Ovary (tissue), 9 donors: ENCODE data around the gene DENND2A. TPM values are rescaled to one million over a fixed set of nuclear protein-coding genes. Genes with fewer than 3 reads are reported as not detected.

Source experiments
- DNase-seq, 5 donors: peaks; one replicate each; pipeline ENCODE4 v3.0.0-alpha.2; 2019 to 2020
- H3K27ac ChIP-seq, 2 donors: fragments of 200-600 bp; one replicate each; pipeline versions ENCODE4 v1.5.1 to v1.8.0; 2019 to 2022
- H3K27me3 ChIP-seq: fragments of 200-600 bp; one replicate; pipeline ENCODE4 v1.8.0; 2022
- H3K36me3 ChIP-seq: fragments of 200-600 bp; sonication (generic); one replicate; pipeline ENCODE4 v1.5.1; 2019
- H3K4me1 ChIP-seq: one replicate; pipeline ENCODE4 v1.8.1; 2013; ENCODE audit warnings: mild to moderate bottlenecking, moderate library complexity; ENCODE audit not compliant: insufficient read depth
- H3K4me3 ChIP-seq: fragments of 200-600 bp; sonication (generic); one replicate; pipeline ENCODE4 v1.5.1; 2017
- H3K9me3 ChIP-seq, 2 donors: fragments of 200-600 bp in 1 of 2; sonication (generic) in 1 of 2; one replicate each; pipeline versions ENCODE4 v1.5.1 to v1.8.1; 2013 to 2019; ENCODE audit warnings: mild to moderate bottlenecking in 1 of 2, moderate library complexity in 1 of 2
- CTCF ChIP-seq, 3 donors: fragments of 450-650 bp in 2 of 3; fragments of 200-600 bp in 1 of 3; IDR thresholded peaks; one replicate each; pipeline versions ENCODE4 v1.5.1 to v1.8.0; 2016 to 2022; ENCODE audit warnings: antibody characterized with exemption in 3 of 3, mild to moderate bottlenecking in 1 of 3
- EP300 ChIP-seq: sonication (generic); formaldehyde crosslinking; IDR thresholded peaks from one replicate; pipeline ENCODE4 v1.6.1; 2017; ENCODE audit warnings: antibody characterized with exemption
- POLR2A ChIP-seq: fragments of 450-650 bp; IDR thresholded peaks from one replicate; pipeline ENCODE4 v1.6.1; 2017; ENCODE audit warnings: antibody characterized with exemption, mild to moderate bottlenecking, moderate library complexity
- WGBS, 3 donors: extraction: QIAGEN DNeasy Blood & Tissue Kit in 1 of 3; methylation state at CpG; one replicate each; pipeline versions ENCODE4 v1.1.5 to v1.1.7; 2013 to 2017; 5-methylcytosine and 5-hydroxymethylcytosine counted together
- intact Hi-C, 4 donors: fragments of 100-400 bp; cut with DNase I; formaldehyde crosslinking; loops; one replicate each; pipeline versions ENCODE4 v1.11.0 to v1.15.1; 2022 to 2023
- polyA plus RNA-seq, 2 donors: library from polyadenylated mRNA; stranded (reverse); fragments of 200-250 nt in 1 of 2; fragments of 350-450 nt in 1 of 2; fragmentation: Illumina TruSeq in 1 of 2; extraction: RNeasy Lipid Tissue Mini Kit (QIAGEN cat#74804) in 1 of 2; gene quantifications; one replicate each; pipeline ENCODE4 v1.2.3, GENCODE V29; 2013 to 2014
- total RNA-seq, 7 donors: library from RNA; depleted of rRNA in 2 of 7; stranded (reverse); fragments of >200 nt in 2 of 7; fragmentation: NEBNext Ultra II Directional in 3 of 7; extraction: Animal tissue kit (Norgen Biotek cat#: 25700) in 3 of 7; gene quantifications; one replicate each; pipeline versions ENCODE4 v1.1.0 to v1.2.4, GENCODE V29; 2016 to 2023
- donor health status: DM: no; HTN: no; CAD: no; lungs with moderate emphysema.
- donor health status: DM: no; HTN: no; CAD: no.
- donor health status: Bipolar disorder and iron deficiency.
- donor health status: DM: yes; HTN: yes; CAD: no.
- donor health status: DM: no; HTN: no; CAD: no.
- donor health status: DM: yes; HTN: yes; CAD: no.

DENND2A gene
- total and polyA plus RNA-seq, 9 donors: 9.8 to 61.8 (median 36.1) TPM

GRCh38 chr7:140479062-140479738 is 161.4 kb downstream of the DENND2A start, which contains the start of gene MKRN1:
TSS of gene MKRN1 (minus strand) at chr7:140479505. CDS start at chr7:140479344, 161 bp downstream.
- intact Hi-C loops: loop anchor here in 2 of 4 donors (10.0 kb wide), 2 partner anchors 176 to 304 kb away; partner anchors contain the start of gene KDM7A (in 1 of the 2)
- Histone ChIP-seq H3K4me1 (peaks cover 2% of the 10 kb centered on the region), H3K4me3 (peak within 1 kb of the TSS; percentile 96), H3K27ac (peak within 1 kb of the TSS; percentile 47 to 55), H3K27me3 (no peaks in the 10 kb centered on the region), H3K36me3 (no peaks in the 10 kb centered on the region), H3K9me3 (no peaks in the 10 kb centered on the region)
- 0 to 1% (median 1%) methylated on average over 57 to 69 of the region's 71 CpGs for WGBS, 3 donors
- TF ChIP-seq POLR2A (peak; percentile 45), EP300 (no peak), CTCF (IDR thresholded peaks at IDR 0.05) (no peak)
- peak; percentile 84 to 89 (median 86) for DNase-seq

GRCh38 chr7:140478246-140479061 is 162.2 kb downstream of the DENND2A start:
- 0% methylated on average over 43 to 69 of the region's 69 CpGs for WGBS, 3 donors
- peaks cover 2% of the 10 kb centered on the region for H3K4me1 ChIP-seq
- no peaks in the 10 kb centered on the region for H3K36me3 ChIP-seq
- peak overlapping the region; percentile 96 for H3K4me3 ChIP-seq
- intact Hi-C loops: loop anchor here in 2 of 4 donors (10.0 kb wide), 2 partner anchors 176 to 304 kb away; partner anchors contain the start of gene KDM7A (in 1 of the 2)
- DNase-seq: peak; percentile 41 to 70 (median 59)
- H3K9me3 ChIP-seq: no peaks in the 10 kb centered on the region
- H3K27me3 ChIP-seq: no peaks in the 10 kb centered on the region
- H3K27ac ChIP-seq: peak overlapping the region; percentile 47 to 55
- no peak for TF ChIP-seq EP300
- TF ChIP-seq CTCF (IDR thresholded peaks at IDR 0.05): no peak
- no peak for TF ChIP-seq POLR2A

GRCh38 chr7:140476698-140477261 is 163.8 kb downstream of the DENND2A start:
- Histone ChIP-seq H3K27me3 (no peaks in the 10 kb centered on the region), H3K36me3 (no peaks in the 10 kb centered on the region), H3K27ac (no peak overlapping the region), H3K4me1 (peaks cover 2% of the 10 kb centered on the region), H3K9me3 (no peaks in the 10 kb centered on the region), H3K4me3 (peak overlapping the region; percentile 96)
- intact Hi-C loops: loop anchor here in 2 of 4 donors (10.0 kb wide), 2 partner anchors 178 to 302 kb away; partner anchors contain the start of gene KDM7A (in 1 of the 2)
- 66 to 79% (median 72%) methylated on average over 11 of the region's 11 CpGs for WGBS, 3 donors
- TF ChIP-seq EP300: no peak
- no peak for TF ChIP-seq CTCF (IDR thresholded peaks at IDR 0.05)
- TF ChIP-seq POLR2A: no peak
- DNase-seq: no peak

- H3K36me3 ChIP-seq: no peaks in the 10 kb centered on the region
- TF ChIP-seq POLR2A: no peak
- TF ChIP-seq CTCF (IDR thresholded peaks at IDR 0.05): peak in 1 of 3 donors; percentile 31
- no peak for TF ChIP-seq EP300
- peak in 1 of 5 donors; percentile 38 for DNase-seq
- intact Hi-C loops: loop anchor here in 2 of 4 donors (10.0 kb wide), 2 partner anchors 179 to 301 kb away; partner anchors contain the start of gene KDM7A (in 1 of the 2)
- WGBS, 3 donors: 42 to 48% (median 45%) methylated on average over 2 of the region's 2 CpGs
- H3K4me3 ChIP-seq: no peak overlapping the region
- H3K4me1 ChIP-seq: peaks cover 2% of the 10 kb centered on the region
- H3K27ac ChIP-seq: no peak overlapping the region
- no peaks in the 10 kb centered on the region for H3K27me3 ChIP-seq
- no peaks in the 10 kb centered on the region for H3K9me3 ChIP-seq
Observed at GRCh38 chr7:140475747-140476333, 164.8 kb downstream of the DENND2A start.
